Fibroblast of lung (primary cell): ENCODE results near the gene KLHL10.

Experiments
- CTCF ChIP-seq, 2 donors: IDR thresholded peaks in 1 of 2; conservative IDR thresholded peaks in 1 of 2; 1 replicate in 1 of 2; 2 replicates in 1 of 2; pipeline ENCODE4 v1.5.1; 2011 to 2012; ENCODE audit warnings: low read length in 2 of 2, control low read depth in 1 of 2, inconsistent platforms in 1 of 2, low read depth in 1 of 2, mild to moderate bottlenecking in 1 of 2
- EZH2 ChIP-seq: IDR thresholded peaks from 2 replicates; pipeline ENCODE4 v1.5.1; 2012; ENCODE audit warnings: low read length, control low read depth, mild to moderate bottlenecking; ENCODE audit errors: missing control alignments

DNA sequence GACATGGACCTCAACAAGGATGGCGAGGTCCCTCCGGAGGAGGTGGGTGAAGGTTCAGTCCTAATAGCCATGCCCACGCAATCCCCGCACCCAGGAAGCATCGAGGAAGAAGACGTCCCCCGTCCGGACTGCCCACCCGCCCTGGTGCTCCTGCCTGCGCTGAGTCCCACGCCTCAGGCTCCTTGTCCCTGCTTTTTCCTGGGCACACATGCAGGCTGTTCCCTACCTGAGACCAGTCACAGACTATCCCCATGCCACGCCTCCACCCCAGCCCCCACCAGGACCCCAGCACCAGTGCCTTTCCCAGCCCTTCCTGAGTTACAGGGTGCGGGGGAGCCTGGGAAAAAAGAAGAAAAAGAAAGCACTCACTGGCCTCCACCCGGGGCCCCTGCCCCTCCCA lies 15.8 kb upstream of the KLHL10 start:
- TF ChIP-seq CTCF (conservative IDR thresholded peaks at IDR 0.05 in 1 of 2, IDR thresholded peaks at IDR 0.05 in 1 of 2; ENCODE audit: low read depth in 1 of 2, low read length in 2 of 2) (no peak), EZH2 (no peak)
